OCI-LY7 (cell line): ENCODE results near the gene TANGO2.

Source experiments
- EZH2phosphoT487 ChIP-seq: fragments of 200-600 bp; sonication (generic); IDR thresholded peaks from 2 replicates; pipeline ENCODE4 v1.6.1; 2018; ENCODE audit warnings: low read depth, borderline replicate concordance, mild to moderate bottlenecking, mixed run types, antibody characterized with exemption, low read length, moderate library complexity, mixed read lengths
- TF ChIP-seq, protein P1 (sequence below): fragments of 200-600 bp; sonication (generic); conservative IDR thresholded peaks from 2 replicates; pipeline ENCODE4 v1.5.1; 2014; ENCODE audit warnings: mild to moderate bottlenecking, antibody characterized with exemption, low read length, moderate library complexity, mixed read lengths

DNA sequence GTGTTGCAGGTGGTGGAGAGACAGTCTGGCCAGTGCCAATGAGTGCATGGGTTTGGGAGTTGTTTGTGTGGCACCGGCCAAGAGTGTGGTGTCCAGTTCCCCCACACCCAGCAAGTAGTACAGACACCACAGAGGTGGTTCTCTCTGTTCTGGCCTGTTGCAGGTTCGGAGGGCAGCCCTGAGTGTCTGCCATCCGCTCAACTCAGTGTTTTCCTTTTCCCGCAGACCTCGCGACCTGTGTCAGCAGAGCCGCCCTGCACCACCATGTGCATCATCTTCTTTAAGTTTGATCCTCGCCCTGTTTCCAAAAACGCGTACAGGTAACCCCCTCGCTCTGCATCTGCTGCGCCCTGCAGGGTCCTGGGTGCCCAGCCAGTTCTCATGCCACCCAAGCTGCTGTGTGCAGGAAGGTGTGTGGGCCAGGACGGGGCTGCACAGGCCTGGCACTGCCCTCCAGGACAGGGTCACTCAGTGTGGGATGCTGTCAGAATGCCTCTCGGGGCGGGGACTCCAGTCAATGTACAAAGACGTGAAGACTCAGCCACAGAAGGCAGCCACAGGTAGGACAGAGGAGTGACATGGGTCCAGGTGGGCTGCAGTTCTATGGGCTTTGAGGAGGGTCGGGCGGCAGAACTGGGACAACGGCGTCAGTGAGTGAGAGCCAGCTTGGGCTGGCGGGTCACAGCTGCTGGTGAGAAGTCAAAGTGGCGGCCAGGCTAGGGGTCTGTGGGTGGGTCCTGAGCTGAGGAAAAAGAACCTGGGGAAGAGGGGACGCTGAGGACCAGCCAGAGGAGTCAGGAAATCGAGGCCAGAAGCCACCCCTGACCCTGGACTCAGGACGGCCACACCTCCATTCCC, 15.9 kb downstream of the TANGO2 start:
- TF ChIP-seq, protein P1, sequence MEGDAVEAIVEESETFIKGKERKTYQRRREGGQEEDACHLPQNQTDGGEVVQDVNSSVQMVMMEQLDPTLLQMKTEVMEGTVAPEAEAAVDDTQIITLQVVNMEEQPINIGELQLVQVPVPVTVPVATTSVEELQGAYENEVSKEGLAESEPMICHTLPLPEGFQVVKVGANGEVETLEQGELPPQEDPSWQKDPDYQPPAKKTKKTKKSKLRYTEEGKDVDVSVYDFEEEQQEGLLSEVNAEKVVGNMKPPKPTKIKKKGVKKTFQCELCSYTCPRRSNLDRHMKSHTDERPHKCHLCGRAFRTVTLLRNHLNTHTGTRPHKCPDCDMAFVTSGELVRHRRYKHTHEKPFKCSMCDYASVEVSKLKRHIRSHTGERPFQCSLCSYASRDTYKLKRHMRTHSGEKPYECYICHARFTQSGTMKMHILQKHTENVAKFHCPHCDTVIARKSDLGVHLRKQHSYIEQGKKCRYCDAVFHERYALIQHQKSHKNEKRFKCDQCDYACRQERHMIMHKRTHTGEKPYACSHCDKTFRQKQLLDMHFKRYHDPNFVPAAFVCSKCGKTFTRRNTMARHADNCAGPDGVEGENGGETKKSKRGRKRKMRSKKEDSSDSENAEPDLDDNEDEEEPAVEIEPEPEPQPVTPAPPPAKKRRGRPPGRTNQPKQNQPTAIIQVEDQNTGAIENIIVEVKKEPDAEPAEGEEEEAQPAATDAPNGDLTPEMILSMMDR, result no peak
- no peak for TF ChIP-seq EZH2phosphoT487
